ENCODE results near the gene LRRC37A3. TPM values are rescaled to one million over a fixed set of nuclear protein-coding genes. Genes with fewer than 3 reads are reported as not detected.
"Not testable (repeated sequence)": the region's sequence is repeated elsewhere in the genome, so short reads cannot be mapped to it uniquely, and the experiment has no call there.

LRRC37A3 gene
- total RNA-seq, 1 donor from 2014 or later = 40.6 TPM

DNA sequence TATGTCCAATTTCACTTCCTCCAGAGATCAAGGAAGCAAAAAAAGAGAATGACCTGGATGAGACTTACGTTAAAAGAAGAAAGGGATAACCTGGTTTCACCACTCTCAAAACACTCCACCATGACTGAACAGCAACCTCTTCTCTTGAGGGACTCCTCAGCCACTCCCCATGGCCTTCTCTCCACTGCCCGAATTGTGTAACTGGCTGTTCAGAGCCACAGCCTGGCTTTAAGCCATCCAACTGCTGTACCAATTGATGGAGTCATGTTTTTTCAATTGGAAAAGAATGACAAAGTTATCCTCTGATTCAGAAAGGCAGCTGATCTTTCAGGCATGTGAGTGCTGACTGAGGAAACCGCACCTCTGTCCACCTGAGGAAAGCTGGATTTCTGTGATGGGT lies 85.2 kb downstream of the LRRC37A3 start:
- not testable (repeated sequence) for H3K9me3 Mint-ChIP-seq (ENCODE audit: low read depth); H3K4me3 Mint-ChIP-seq (ENCODE audit: low read depth); H3K27me3 Mint-ChIP-seq; H3K36me3 Mint-ChIP-seq (ENCODE audit: insufficient read depth); DNase-seq (ENCODE audit: low spot score, unreplicated experiment); H3K27ac Mint-ChIP-seq
- H3K4me1 Mint-ChIP-seq (ENCODE audit: low read depth) = peaks cover 21% of the 10 kb centered on the region

- H3K27me3 Mint-ChIP-seq; DNase-seq (ENCODE audit: low spot score, unreplicated experiment); H3K36me3 Mint-ChIP-seq (ENCODE audit: insufficient read depth); H3K9me3 Mint-ChIP-seq (ENCODE audit: low read depth); H3K4me3 Mint-ChIP-seq (ENCODE audit: low read depth); H3K27ac Mint-ChIP-seq: not testable (repeated sequence)
- peaks cover 14% of the 10 kb centered on the region for H3K4me1 Mint-ChIP-seq (ENCODE audit: low read depth)
These were observed 88.6 kb downstream of the LRRC37A3 start for GRCh38 chr17:64830631-64831040.

DNA sequence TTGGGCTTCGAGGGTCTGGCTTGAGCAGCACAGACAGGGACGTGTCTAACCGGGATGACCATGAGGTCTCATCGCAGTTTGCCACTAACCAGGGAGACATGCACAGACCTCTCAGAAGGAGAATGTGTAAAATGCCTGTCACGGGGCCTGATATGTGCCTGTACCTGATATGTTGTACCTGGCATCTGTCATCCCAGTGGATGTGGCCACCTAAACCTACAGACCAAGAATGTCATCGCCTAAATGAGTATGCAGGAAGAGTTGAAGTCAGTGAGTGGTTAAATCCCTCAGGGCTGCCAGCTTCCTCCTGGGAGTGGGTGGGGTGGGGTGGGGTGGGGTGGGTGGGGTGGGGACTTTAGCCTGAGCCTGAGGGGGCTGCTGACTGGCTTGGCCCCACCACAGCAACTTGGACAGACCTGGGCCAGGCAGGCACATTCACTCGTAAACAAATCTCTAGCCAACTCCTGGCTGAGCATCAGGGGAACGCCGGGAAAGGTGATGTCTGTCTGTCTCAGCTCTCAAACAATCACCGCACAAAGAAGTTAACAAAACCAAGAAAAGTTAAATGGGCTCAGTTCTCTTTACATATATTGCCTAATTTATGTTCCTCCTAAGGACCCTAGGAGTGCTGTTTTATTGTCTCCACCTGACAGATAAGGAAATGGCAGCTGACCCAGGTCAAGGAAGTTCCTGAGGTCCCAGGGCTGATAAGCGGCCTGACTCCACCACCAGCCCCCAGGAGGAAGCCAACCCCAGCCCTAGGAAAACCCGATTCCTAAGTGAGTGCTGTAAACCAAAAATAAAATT lies 89.3 kb downstream of the LRRC37A3 start:
- not testable (repeated sequence) for DNase-seq (ENCODE audit: low spot score, unreplicated experiment); H3K27ac Mint-ChIP-seq; H3K27me3 Mint-ChIP-seq; H3K4me3 Mint-ChIP-seq (ENCODE audit: low read depth); H3K36me3 Mint-ChIP-seq (ENCODE audit: insufficient read depth); H3K9me3 Mint-ChIP-seq (ENCODE audit: low read depth)
- peaks cover 14% of the 10 kb centered on the region for H3K4me1 Mint-ChIP-seq (ENCODE audit: low read depth)

GRCh38 chr17:64829068-64829467 lies 90.2 kb downstream of the LRRC37A3 start:
- H3K36me3 Mint-ChIP-seq (ENCODE audit: insufficient read depth); H3K27me3 Mint-ChIP-seq; H3K27ac Mint-ChIP-seq; H3K4me3 Mint-ChIP-seq (ENCODE audit: low read depth); H3K9me3 Mint-ChIP-seq (ENCODE audit: low read depth); DNase-seq (ENCODE audit: low spot score, unreplicated experiment): not testable (repeated sequence)
- peaks cover 14% of the 10 kb centered on the region for H3K4me1 Mint-ChIP-seq (ENCODE audit: low read depth)

DNA sequence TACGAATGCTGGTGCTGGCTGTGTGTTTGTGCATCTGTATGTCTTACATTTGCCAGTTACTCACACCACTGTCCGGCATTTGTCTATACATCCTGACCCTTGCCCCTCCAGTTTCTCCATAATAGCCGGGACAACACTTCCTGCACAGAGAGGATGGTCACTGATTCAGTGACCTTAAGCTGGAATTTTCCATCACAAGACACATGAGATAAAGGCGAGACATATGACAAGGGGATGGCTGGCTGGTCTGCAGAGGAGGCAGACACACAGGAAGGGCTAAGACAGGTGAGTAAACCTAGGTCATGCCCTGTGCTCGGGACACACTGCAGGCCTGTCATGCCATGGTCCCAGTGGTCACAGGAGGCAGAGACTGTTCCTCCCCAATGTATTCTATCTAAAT lies 100.4 kb downstream of the LRRC37A3 start:
- not testable (repeated sequence) for H3K36me3 Mint-ChIP-seq (ENCODE audit: insufficient read depth); DNase-seq (ENCODE audit: low spot score, unreplicated experiment); H3K27ac Mint-ChIP-seq; H3K27me3 Mint-ChIP-seq; H3K4me3 Mint-ChIP-seq (ENCODE audit: low read depth); H3K4me1 Mint-ChIP-seq (ENCODE audit: low read depth); H3K9me3 Mint-ChIP-seq (ENCODE audit: low read depth)

DNA sequence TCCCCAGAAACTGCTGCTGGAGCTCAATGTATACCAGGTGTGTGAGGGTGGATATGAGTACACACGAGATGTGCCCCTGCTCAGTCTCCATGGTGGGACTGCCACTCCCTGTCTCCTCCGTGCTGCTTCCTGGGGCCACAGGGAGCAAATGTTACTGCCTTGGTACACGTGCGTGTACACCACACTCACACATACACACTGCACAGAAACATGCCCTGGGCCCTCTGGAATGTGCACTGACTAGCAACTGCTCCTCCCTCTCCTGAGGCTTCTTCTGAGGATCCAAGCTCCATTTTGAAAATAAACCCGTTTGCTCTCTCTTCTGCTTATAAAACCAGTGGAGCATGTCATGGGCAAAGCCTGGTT lies 103.5 kb downstream of the LRRC37A3 start:
- not testable (repeated sequence) for H3K27ac Mint-ChIP-seq; DNase-seq (ENCODE audit: low spot score, unreplicated experiment); H3K9me3 Mint-ChIP-seq (ENCODE audit: low read depth)

DNA sequence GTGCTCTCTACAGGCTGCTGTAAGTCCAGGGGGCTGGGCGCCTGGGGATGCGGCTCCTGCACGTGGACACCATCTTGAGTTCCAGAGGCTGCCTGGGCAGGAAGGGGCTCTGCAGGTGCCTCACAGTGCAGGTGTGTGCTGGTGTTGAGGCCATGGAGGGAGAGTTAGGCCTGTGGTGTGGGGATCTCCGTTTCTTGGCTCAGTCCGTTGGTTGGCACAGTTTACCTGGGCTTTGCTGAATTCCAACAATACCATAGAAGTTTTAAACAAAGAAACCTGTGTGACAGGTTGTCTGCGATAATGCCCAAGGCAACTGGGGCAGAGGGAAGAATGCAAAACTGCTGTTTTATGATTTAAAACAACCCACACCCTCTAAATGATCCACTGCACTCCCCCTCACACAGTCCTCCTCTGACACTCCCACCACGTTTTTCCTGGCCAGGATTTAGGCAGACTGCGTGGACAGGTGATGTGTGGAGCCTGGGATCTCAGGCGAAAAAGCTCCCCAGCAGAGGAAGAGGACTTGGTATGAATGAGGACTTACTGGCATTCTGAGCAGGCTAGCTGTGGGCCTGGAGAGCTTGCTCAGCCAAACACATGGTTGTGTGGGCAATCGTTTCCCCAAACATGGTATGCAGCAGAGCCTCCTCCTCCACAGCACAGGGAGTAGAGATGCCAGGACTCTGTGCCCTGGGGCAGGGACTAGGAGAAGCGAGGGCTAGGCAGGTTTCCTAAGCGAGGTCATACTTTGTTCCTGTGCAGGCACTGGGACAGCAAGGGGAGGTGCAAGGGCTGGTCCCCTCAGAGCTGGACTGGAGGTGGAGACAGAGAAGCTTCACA lies 104.1 kb downstream of the LRRC37A3 start:
- H3K36me3 Mint-ChIP-seq (ENCODE audit: insufficient read depth); H3K4me1 Mint-ChIP-seq (ENCODE audit: low read depth); H3K9me3 Mint-ChIP-seq (ENCODE audit: low read depth); H3K27ac Mint-ChIP-seq; DNase-seq (ENCODE audit: low spot score, unreplicated experiment); H3K27me3 Mint-ChIP-seq; H3K4me3 Mint-ChIP-seq (ENCODE audit: low read depth): not testable (repeated sequence)

More for the DNA sequence above, 103.5 kb downstream of the LRRC37A3 start:
- H3K27me3 Mint-ChIP-seq; H3K4me3 Mint-ChIP-seq (ENCODE audit: low read depth); H3K4me1 Mint-ChIP-seq (ENCODE audit: low read depth); H3K36me3 Mint-ChIP-seq (ENCODE audit: insufficient read depth): not testable (repeated sequence)

- not testable (repeated sequence) for H3K4me1 Mint-ChIP-seq (ENCODE audit: low read depth); H3K9me3 Mint-ChIP-seq (ENCODE audit: low read depth); H3K4me3 Mint-ChIP-seq (ENCODE audit: low read depth); H3K36me3 Mint-ChIP-seq (ENCODE audit: insufficient read depth); H3K27me3 Mint-ChIP-seq; DNase-seq (ENCODE audit: low spot score, unreplicated experiment)
- peak overlapping the region; percentile 49 for H3K27ac Mint-ChIP-seq
These were observed 110.9 kb downstream of the LRRC37A3 start for GRCh38 chr17:64808178-64808977.

Other genes with a start within 250 kb of the LRRC37A3 start
- gene GNA13, start 137.3 kb upstream of the LRRC37A3 start, total RNA-seq = 39.2 and 41.1 TPM in 2 replicates
- gene RGS9, start 217.9 kb upstream of the LRRC37A3 start, total RNA-seq = 8.5 and 8.7 TPM in 2 replicates

All from progenitor cell of endocrine pancreas (in vitro differentiated cells).